Measurements from ENCODE around the gene CIP2A.

The CIP2A gene

GRCh38 chr3:108509263-108509662, 80.0 kb downstream of the CIP2A start:
- no peak for DNase-seq

DNA sequence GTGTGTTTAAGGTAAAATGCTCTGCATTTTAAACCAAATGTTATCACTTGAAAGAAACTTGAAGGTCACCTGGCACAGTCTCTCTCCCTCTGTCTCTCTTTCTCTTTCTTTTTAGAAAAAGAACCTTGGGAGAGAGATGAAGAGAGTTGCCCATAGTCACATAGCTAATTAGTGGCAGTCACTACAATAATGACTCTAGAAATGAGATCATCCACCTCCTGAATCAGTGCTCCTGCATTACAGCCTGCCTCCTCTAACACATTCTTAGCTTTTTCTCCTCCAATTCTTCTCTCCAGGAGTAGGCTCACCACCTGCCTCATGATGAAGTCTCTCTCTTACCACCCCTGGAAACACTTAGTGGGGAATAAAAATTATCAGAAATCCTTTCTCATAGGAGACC, 81.3 kb downstream of the CIP2A start:
- no peak for DNase-seq

DNA sequence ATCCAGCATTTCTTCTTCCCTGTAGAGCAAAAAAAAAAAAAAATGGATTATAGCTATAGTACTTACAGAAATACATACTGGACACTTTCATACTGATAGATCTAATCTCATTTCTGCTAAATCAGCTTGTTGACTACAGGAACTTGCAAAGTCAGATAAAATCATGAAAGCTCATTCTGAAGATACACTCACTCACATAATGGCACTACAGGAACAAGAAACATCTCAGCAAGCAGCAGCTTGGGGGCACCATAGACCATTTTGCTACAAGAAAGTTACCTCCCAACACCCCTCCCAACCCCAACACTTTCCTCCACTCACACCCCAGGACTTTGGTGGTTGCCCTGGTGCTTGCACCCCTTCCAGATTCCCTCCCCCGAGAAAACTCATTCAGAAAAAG, 83.4 kb downstream of the CIP2A start:
- no peak for DNase-seq

DNA sequence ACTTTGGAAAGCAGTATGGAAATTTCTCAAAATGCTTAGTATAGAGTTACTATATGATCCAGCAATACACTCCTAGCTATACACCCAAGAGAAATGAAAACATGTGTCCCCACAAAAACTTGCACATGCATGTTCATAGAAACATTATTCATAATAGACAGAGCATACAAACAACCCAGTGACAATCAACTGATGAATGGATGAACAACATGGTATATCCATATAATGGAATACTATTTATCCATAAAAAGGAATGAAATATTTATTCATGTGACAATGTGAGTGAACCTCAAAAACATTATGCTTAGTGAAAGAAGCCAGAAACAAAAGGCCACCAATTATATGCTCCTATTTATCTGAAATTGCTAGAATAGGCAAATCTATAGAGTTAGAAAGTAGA, 85.5 kb downstream of the CIP2A start:
- DNase-seq, result no peak

- DNase-seq, result no peak
These were observed 87.7 kb downstream of the CIP2A start for GRCh38 chr3:108501535-108501934.

- no peak for DNase-seq
These were observed 88.5 kb downstream of the CIP2A start for GRCh38 chr3:108500728-108501127.

Data from DMS53 (cell line).